Measurements from ENCODE around the gene ZNF668. TPM values are rescaled to one million over a fixed set of nuclear protein-coding genes. Genes with fewer than 3 reads are reported as not detected.

ZNF668 gene
- total and polyA plus RNA-seq, 2 of the 13 experiments (the other 11 are each of a cell fraction or from before 2014, with no cell fraction given): 3.8 to 9.8 TPM

DNA sequence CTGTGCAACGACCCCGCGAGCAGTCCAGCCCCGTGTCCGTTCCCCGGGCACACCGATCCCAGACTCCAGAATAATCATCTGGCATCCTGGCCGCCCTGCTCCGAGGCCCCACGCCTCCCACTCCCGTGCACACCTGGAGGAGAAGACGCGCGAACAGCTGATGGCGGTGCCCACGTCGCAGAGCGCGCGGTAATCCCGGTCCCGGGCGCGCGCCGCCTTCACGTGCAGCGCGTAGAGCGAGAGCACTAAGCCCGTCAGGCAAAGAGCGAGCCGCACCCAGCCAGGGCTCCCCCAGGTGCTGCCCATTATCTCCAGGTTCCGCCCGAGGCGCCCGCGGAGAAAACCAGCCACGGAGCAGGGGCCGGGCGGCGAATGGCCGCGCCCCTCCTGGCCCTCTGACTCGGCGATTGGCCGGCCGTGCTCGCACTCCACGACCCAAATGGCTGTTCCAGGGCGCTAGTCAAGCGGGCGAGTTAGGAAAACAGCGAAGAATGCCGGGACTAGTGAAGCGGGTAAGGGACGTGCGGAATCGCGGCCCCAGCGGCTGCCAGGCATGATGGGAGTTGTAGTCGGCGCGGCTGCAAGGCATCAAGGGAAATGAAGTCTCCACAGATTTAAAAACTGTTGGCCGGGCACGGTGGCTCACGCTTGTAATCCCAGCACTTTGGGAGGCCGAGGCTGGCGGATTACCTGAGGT lies 20.5 kb upstream of the ZNF668 start, which contains the start of gene VKORC1 (continued):
- TF ChIP-seq, protein P1, sequence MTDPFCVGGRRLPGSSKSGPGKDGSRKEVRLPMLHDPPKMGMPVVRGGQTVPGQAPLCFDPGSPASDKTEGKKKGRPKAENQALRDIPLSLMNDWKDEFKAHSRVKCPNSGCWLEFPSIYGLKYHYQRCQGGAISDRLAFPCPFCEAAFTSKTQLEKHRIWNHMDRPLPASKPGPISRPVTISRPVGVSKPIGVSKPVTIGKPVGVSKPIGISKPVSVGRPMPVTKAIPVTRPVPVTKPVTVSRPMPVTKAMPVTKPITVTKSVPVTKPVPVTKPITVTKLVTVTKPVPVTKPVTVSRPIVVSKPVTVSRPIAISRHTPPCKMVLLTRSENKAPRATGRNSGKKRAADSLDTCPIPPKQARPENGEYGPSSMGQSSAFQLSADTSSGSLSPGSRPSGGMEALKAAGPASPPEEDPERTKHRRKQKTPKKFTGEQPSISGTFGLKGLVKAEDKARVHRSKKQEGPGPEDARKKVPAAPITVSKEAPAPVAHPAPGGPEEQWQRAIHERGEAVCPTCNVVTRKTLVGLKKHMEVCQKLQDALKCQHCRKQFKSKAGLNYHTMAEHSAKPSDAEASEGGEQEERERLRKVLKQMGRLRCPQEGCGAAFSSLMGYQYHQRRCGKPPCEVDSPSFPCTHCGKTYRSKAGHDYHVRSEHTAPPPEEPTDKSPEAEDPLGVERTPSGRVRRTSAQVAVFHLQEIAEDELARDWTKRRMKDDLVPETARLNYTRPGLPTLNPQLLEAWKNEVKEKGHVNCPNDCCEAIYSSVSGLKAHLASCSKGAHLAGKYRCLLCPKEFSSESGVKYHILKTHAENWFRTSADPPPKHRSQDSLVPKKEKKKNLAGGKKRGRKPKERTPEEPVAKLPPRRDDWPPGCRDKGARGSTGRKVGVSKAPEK (CRISPR knock-in tag; IDR thresholded peaks at IDR 0.05; ENCODE audit: borderline replicate concordance): 0 out of 2 replicates have a peak, but pooled peaks have one; percentile 45
- TF ChIP-seq, protein P2, sequence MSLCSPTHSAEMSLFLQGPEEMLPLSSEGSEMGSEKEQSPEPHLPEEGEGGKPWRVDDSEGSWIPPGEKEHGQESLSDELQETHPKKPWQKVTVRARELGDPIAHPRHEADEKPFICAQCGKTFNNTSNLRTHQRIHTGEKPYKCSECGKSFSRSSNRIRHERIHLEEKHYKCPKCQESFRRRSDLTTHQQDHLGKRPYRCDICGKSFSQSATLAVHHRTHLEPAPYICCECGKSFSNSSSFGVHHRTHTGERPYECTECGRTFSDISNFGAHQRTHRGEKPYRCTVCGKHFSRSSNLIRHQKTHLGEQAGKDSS (CRISPR knock-in tag; IDR thresholded peaks at IDR 0.05; ENCODE audit: borderline replicate concordance, low read depth): no peak; the same call in 1 of the 2 replicates
- TF ChIP-seq GPN1 (CRISPR knock-in tag; IDR thresholded peaks at IDR 0.05; ENCODE audit: borderline replicate concordance) (0 out of 2 replicates have a peak, but pooled peaks have one; percentile 43), AGO1 (IDR thresholded peaks at IDR 0.05; ENCODE audit: low read depth, low read length, poor library complexity, severe bottlenecking) (peak; percentile 75), ESRRA (CRISPR knock-in tag; IDR thresholded peaks at IDR 0.05; ENCODE audit: low read depth) (0 out of 2 replicates have a peak, but pooled peaks have one; percentile 45), MTF1 (CRISPR knock-in tag; IDR thresholded peaks at IDR 0.05) (peak; percentile 87), MIER2 (CRISPR knock-in tag; IDR thresholded peaks at IDR 0.05) (0 out of 2 replicates have a peak, but pooled peaks have one; percentile 53), RBM39 (IDR thresholded peaks at IDR 0.05; ENCODE audit: low read depth, low read length, poor library complexity, severe bottlenecking) (peak; percentile 45), GABPA (IDR thresholded peaks at IDR 0.05; ENCODE audit: low read depth, low read length) (peak; percentile 59), GABPA (CRISPR knock-in tag; IDR thresholded peaks at IDR 0.05; ENCODE audit: low read depth) (peak; percentile 87), CC2D1A (CRISPR knock-in tag; IDR thresholded peaks at IDR 0.05) (no peak), PITX1 (CRISPR knock-in tag; IDR thresholded peaks at IDR 0.05) (peak; percentile 19), ZMAT3 (CRISPR knock-in tag; conservative IDR thresholded peaks at IDR 0.05) (peak; percentile 80; the same call in 1 of the 2 replicates)
- TF ChIP-seq, protein P3, sequence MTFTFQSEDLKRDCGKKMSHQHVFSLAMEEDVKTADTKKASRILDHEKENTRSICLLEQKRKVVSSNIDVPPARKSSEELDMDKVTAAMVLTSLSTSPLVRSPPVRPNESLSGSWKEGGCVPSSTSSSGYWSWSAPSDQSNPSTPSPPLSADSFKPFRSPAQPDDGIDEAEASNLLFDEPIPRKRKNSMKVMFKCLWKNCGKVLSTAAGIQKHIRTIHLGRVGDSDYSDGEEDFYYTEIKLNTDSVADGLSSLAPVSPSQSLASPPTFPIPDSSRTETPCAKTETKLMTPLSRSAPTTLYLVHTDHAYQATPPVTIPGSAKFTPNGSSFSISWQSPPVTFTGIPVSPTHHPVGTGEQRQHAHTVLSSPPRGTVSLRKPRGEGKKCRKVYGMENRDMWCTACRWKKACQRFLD (CRISPR knock-in tag; IDR thresholded peaks at IDR 0.05; ENCODE audit: borderline replicate concordance): peak; percentile 71
- TF ChIP-seq, protein P4, sequence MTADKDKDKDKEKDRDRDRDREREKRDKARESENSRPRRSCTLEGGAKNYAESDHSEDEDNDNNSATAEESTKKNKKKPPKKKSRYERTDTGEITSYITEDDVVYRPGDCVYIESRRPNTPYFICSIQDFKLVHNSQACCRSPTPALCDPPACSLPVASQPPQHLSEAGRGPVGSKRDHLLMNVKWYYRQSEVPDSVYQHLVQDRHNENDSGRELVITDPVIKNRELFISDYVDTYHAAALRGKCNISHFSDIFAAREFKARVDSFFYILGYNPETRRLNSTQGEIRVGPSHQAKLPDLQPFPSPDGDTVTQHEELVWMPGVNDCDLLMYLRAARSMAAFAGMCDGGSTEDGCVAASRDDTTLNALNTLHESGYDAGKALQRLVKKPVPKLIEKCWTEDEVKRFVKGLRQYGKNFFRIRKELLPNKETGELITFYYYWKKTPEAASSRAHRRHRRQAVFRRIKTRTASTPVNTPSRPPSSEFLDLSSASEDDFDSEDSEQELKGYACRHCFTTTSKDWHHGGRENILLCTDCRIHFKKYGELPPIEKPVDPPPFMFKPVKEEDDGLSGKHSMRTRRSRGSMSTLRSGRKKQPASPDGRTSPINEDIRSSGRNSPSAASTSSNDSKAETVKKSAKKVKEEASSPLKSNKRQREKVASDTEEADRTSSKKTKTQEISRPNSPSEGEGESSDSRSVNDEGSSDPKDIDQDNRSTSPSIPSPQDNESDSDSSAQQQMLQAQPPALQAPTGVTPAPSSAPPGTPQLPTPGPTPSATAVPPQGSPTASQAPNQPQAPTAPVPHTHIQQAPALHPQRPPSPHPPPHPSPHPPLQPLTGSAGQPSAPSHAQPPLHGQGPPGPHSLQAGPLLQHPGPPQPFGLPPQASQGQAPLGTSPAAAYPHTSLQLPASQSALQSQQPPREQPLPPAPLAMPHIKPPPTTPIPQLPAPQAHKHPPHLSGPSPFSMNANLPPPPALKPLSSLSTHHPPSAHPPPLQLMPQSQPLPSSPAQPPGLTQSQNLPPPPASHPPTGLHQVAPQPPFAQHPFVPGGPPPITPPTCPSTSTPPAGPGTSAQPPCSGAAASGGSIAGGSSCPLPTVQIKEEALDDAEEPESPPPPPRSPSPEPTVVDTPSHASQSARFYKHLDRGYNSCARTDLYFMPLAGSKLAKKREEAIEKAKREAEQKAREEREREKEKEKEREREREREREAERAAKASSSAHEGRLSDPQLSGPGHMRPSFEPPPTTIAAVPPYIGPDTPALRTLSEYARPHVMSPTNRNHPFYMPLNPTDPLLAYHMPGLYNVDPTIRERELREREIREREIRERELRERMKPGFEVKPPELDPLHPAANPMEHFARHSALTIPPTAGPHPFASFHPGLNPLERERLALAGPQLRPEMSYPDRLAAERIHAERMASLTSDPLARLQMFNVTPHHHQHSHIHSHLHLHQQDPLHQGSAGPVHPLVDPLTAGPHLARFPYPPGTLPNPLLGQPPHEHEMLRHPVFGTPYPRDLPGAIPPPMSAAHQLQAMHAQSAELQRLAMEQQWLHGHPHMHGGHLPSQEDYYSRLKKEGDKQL (CRISPR knock-in tag; IDR thresholded peaks at IDR 0.05; ENCODE audit: low read depth): no peak
- TF ChIP-seq, protein P5, sequence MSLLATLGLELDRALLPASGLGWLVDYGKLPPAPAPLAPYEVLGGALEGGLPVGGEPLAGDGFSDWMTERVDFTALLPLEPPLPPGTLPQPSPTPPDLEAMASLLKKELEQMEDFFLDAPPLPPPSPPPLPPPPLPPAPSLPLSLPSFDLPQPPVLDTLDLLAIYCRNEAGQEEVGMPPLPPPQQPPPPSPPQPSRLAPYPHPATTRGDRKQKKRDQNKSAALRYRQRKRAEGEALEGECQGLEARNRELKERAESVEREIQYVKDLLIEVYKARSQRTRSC (CRISPR knock-in tag; IDR thresholded peaks at IDR 0.05; ENCODE audit: low read depth): no peak

Measured in HepG2 (cell line).